ENCODE measurements around the gene GNG10.

Gene GNG10

DNA sequence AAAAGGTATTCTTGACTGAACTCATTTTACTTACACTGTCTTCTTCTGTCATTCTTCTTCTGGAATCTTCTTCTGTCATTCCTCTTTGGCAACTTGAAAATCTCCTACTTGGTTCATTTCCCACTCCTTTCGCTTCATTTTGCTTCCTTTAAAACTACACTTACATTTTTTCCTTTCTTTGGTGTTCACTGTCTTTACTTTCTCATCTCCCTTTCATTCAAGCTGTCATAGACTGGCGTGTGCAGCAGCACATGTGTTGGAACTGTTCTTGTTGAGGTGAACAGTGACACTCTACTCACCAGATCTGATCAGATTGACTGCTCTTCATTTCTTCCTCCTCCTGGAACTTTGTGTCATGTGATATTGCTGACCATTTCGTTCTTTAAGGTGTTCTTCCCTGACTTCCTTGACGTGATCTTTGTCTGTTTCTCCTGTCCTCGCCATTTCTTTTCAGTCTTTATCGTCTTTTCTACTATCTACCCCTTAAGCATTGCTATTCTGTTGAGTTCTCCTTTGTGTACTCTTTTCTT lies 23.9 kb upstream of the GNG10 start:
- Histone ChIP-seq H3K9ac (no peak overlapping the region), H3K4me1 (peaks cover 7 to 37% (median 15%) of the 10 kb centered on the region in 10 experiments), H3K4me3 (no peak overlapping the region), H3K36me3 (peaks cover 0 to 56% (median 29%) of the 10 kb centered on the region in 11 experiments; a peak in 14 of 22 replicates), H3K27me3 (no peaks in the 10 kb centered on the region), H4K20me1 (peaks cover 0 to 70% (median 60%) of the 10 kb centered on the region in 11 experiments; a peak in 17 of 22 replicates), H3K4me2 (no peak overlapping the region), H3K27ac (no peak overlapping the region), H3K9me3 (replicated peaks in 1 of 11) (peaks cover 0 to 32% (median 17%) of the 10 kb centered on the region in 11 experiments; a peak in 18 of 22 replicates)
- no peak for TF ChIP-seq Cebpa-rat (IDR thresholded peaks at IDR 0.05)

DNA sequence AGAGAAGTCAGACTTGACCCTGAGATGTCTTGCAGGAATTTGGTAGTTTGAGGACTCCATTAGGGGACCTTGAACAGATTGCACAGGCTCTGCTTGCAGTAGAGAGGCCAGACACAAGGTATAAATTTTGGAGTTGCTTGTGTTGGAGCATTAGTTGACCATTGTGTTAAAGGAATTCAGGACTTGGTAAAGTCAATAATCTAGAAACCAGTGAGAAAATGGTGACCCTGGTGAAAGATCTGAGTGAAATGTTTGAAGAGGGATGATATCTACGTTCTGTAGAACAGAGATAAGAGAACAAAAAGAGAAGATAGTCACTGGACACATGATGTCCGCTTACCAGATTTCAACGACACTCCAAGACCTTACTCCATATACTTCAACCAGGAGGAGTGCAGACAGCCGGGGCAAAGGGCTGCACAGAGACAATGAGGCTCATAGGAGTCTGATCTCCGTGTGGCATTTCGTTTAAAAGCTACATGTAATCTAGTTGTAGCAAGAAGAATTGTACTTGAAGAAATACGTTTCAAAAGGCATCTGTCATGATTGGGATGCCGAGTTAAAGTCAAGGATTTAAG lies 17.1 kb upstream of the GNG10 start:
- TF ChIP-seq Cebpa-rat (IDR thresholded peaks at IDR 0.05): no peak
- Histone ChIP-seq H3K27ac (no peak overlapping the region), H3K9ac (no peak overlapping the region), H3K4me2 (no peak overlapping the region), H3K4me3 (no peak overlapping the region), H3K36me3 (peaks cover 55 to 72% (median 65%) of the 10 kb centered on the region in 11 experiments), H3K4me1 (peaks cover 0 to 28% (median 0%) of the 10 kb centered on the region in 10 experiments; a peak in 4 of 20 replicates), H3K27me3 (no peaks in the 10 kb centered on the region), H3K9me3 (replicated peaks in 1 of 11) (peaks cover 0 to 6% (median 6%) of the 10 kb centered on the region in 11 experiments; a peak in 17 of 22 replicates), H4K20me1 (peaks cover 0 to 43% (median 12%) of the 10 kb centered on the region in 11 experiments; a peak in 10 of 22 replicates)

DNA sequence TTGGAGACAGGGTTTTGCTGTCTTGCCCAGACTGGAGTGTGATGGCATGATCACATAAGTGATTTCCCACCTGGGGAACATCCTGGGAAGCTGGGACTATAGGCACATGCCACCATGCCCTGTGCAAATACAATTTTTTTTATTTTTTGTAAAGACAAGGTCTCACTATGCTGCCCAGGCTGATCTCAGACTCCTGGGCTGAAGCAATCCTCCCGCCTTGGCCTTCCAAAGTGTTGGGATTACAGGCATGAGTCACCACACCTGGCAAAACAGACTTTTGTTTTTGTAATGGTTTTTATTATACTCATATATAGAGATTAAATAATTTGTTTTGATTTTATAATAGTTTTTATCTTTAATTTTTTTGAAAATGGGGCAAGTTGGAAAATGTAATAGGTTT lies 15.6 kb upstream of the GNG10 start:
- Histone ChIP-seq H3K4me2 (no peak overlapping the region), H3K36me3 (peaks cover 69 to 84% (median 77%) of the 10 kb centered on the region in 11 experiments)
- no peak for TF ChIP-seq Cebpa-rat (IDR thresholded peaks at IDR 0.05)

DNA sequence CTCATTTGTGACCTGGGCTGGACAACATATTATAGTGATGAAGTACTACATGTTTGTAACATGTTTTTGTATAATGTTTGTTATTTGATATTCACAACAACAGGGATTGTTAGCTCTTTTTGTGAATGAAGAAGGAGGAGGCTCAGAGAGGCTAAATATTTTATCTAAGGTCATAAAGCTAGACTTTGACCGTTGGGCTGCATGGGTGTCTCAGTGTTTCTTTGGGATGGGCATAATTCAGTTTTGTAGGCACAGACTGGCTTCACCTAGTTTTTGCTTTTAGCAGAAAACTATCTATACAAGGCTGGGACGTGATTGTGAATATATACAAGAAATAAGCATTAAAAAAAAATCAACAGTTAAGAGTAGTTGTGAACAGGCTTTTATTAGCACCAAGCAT lies 15.0 kb upstream of the GNG10 start:
- no peak overlapping the region for H3K4me2 ChIP-seq
- no peaks in the 10 kb centered on the region for H3K27me3 ChIP-seq
- peaks cover 0 to 28% (median 0%) of the 10 kb centered on the region in 10 experiments; a peak in 4 of 20 replicates for H3K4me1 ChIP-seq
- H3K4me3 ChIP-seq: no peak overlapping the region
- H3K36me3 ChIP-seq: peaks cover 74 to 90% (median 83%) of the 10 kb centered on the region in 11 experiments
- no peak overlapping the region for H3K9ac ChIP-seq
- no peak for TF ChIP-seq Cebpa-rat (IDR thresholded peaks at IDR 0.05)
- peaks cover 0 to 41% (median 10%) of the 10 kb centered on the region in 11 experiments; a peak in 9 of 22 replicates for H4K20me1 ChIP-seq
- no peak overlapping the region; a peak in 1 of 22 replicates for H3K27ac ChIP-seq
- H3K9me3 ChIP-seq (replicated peaks in 1 of 11): no peaks in the 10 kb centered on the region

More for the DNA sequence above, 15.6 kb upstream of the GNG10 start:
- H3K9ac ChIP-seq: no peak overlapping the region
- no peaks in the 10 kb centered on the region; a peak in 3 of 22 replicates for H3K9me3 ChIP-seq (replicated peaks in 1 of 11)
- peaks cover 0 to 28% (median 0%) of the 10 kb centered on the region in 10 experiments; a peak in 4 of 20 replicates for H3K4me1 ChIP-seq
- no peak overlapping the region for H3K4me3 ChIP-seq
- H4K20me1 ChIP-seq: peaks cover 0 to 41% (median 10%) of the 10 kb centered on the region in 11 experiments; a peak in 9 of 22 replicates
- no peak overlapping the region for H3K27ac ChIP-seq
- no peaks in the 10 kb centered on the region for H3K27me3 ChIP-seq

DNA sequence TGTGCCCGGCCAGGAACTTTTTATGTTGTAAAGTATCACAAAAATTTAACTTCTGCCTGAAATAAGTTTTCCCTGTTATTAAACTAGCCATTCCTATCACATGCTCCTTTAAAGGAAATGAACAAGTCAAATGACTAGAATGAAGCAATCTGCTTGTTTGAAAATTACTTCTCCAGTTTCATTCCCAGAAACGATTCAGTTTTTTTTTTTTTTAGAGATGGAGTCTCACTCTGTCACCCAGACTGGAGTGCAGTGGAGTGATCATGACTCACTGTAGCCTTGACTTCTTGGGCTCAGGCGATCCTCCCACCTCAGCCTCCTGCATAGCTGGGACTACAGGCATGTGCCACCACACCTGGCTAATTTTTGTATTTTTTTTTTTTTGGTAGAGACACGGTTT lies 13.3 kb upstream of the GNG10 start:
- TF ChIP-seq Cebpa-rat (IDR thresholded peaks at IDR 0.05): no peak
- no peaks in the 10 kb centered on the region for H3K9me3 ChIP-seq (replicated peaks in 1 of 11)
- peak overlapping the region in 2 of 11 experiments; percentile 42 to 53; a peak in 4 of 22 replicates for H3K4me2 ChIP-seq
- H3K36me3 ChIP-seq: peaks cover 77 to 100% (median 90%) of the 10 kb centered on the region in 11 experiments
- no peaks in the 10 kb centered on the region for H3K27me3 ChIP-seq
- H3K9ac ChIP-seq: peak overlapping the region in 1 of 11 experiments; percentile 66; a peak in 1 of 22 replicates
- H3K4me1 ChIP-seq: peaks cover 0 to 28% (median 0%) of the 10 kb centered on the region in 10 experiments; a peak in 4 of 20 replicates
- peak overlapping the region in 3 of 11 experiments; percentile 11 to 73 (median 72); a peak in 5 of 22 replicates for H3K27ac ChIP-seq
- H3K4me3 ChIP-seq: no peak overlapping the region
- H4K20me1 ChIP-seq: peaks cover 0 to 35% (median 10%) of the 10 kb centered on the region in 11 experiments; a peak in 9 of 22 replicates

DNA sequence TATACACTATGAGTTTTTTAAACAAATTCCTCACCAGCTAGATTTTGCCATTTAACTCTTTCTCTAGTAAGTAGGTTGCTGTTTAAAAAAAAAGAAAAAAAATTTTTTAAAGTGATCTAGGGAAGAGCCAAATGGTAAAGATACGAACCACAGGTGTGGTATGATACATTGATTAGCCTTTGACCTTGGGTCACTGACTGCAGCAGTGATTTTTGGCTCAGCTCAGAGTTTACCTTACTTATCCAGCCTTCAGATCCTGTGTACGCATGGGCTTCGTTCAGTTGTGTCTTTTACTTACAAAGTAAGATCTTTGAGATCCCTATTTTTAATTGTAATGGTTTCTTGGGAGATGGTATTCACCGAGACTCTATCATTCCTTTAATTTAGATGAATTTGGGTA lies 12.4 kb upstream of the GNG10 start:
- peak overlapping the region in 1 of 11 experiments; percentile 73; a peak in 1 of 22 replicates for H3K27ac ChIP-seq
- TF ChIP-seq Cebpa-rat (IDR thresholded peaks at IDR 0.05): no peak
- peaks cover 74 to 100% (median 91%) of the 10 kb centered on the region in 11 experiments for H3K36me3 ChIP-seq
- H3K9ac ChIP-seq: no peak overlapping the region
- H3K27me3 ChIP-seq: no peaks in the 10 kb centered on the region
- H3K9me3 ChIP-seq (replicated peaks in 1 of 11): no peaks in the 10 kb centered on the region
- H3K4me1 ChIP-seq: peaks cover 0 to 28% (median 0%) of the 10 kb centered on the region in 10 experiments; a peak in 4 of 20 replicates
- peaks cover 0 to 28% (median 10%) of the 10 kb centered on the region in 11 experiments; a peak in 8 of 22 replicates for H4K20me1 ChIP-seq
- H3K4me2 ChIP-seq: 0 out of 22 replicates have a peak overlapping the region, but pooled peaks of 1 of the 11 experiments have one; percentile 42
- no peak overlapping the region for H3K4me3 ChIP-seq

DNA sequence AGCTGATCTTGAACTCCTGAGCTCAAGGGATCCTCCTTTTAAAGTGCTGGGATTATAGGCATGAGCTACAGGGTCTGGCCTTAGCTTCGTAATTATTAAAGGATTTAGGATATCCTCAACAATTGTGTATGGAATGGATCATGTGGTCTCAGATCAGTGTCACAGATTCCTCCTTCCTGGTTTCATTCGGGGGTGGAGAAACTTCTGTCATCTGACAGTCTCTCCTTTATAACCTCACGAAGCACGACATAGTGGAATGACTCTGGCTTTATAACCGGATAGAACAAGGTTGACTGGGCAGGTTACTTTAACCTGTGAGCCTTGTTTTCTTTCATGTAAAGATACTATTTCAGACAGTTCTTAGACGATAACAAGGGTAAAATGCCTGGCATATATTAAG lies 4.4 kb upstream of the GNG10 start:
- no peaks in the 10 kb centered on the region for H3K27me3 ChIP-seq

DNA sequence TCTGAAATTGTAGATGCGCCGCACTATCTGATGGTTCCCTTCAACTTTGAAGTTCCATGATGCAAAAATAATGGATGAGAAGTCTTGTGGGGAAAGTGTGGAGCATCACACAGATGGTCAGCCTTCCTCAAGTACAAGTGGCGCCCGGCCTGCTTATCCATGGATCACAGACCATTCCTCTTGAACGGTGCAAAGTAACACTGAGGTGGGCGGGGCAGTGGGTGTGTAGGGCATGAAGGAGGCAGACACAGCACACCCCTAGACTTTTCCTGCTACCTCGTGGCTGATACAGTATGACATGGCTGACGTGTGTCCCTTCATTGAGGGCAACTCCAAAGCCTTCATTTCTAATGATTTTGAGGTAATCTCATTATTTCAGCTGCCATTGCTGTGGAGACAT lies 2.5 kb upstream of the GNG10 start:
- no peaks in the 10 kb centered on the region for H3K27me3 ChIP-seq
- H3K27ac ChIP-seq: no peak overlapping the region
- H4K20me1 ChIP-seq: peaks cover 6 to 18% (median 10%) of the 10 kb centered on the region in 11 experiments; a peak in 14 of 22 replicates
- H3K36me3 ChIP-seq: peaks cover 14 to 24% (median 16%) of the 10 kb centered on the region in 11 experiments; a peak in 21 of 22 replicates
- H3K4me1 ChIP-seq: peaks cover 16 to 38% (median 23%) of the 10 kb centered on the region in 10 experiments
- H3K4me3 ChIP-seq: no peak overlapping the region
- no peak overlapping the region for H3K9ac ChIP-seq
- peak overlapping the region in 2 of 11 experiments; percentile 86 to 99; a peak in 4 of 22 replicates for H3K4me2 ChIP-seq
- H3K9me3 ChIP-seq (replicated peaks in 1 of 11): no peaks in the 10 kb centered on the region
- no peak for TF ChIP-seq Cebpa-rat (IDR thresholded peaks at IDR 0.05)

More for the DNA sequence above, 4.4 kb upstream of the GNG10 start:
- H3K9me3 ChIP-seq (replicated peaks in 1 of 11): no peaks in the 10 kb centered on the region
- no peak overlapping the region for H3K4me2 ChIP-seq
- no peak overlapping the region for H3K9ac ChIP-seq
- no peak for TF ChIP-seq Cebpa-rat (IDR thresholded peaks at IDR 0.05)
- H3K27ac ChIP-seq: no peak overlapping the region
- H4K20me1 ChIP-seq: no peaks in the 10 kb centered on the region
- no peak overlapping the region for H3K4me3 ChIP-seq
- H3K36me3 ChIP-seq: peaks cover 22 to 40% (median 31%) of the 10 kb centered on the region in 11 experiments; a peak in 21 of 22 replicates
- peaks cover 0 to 22% (median 7%) of the 10 kb centered on the region in 10 experiments; a peak in 13 of 20 replicates for H3K4me1 ChIP-seq

DNA sequence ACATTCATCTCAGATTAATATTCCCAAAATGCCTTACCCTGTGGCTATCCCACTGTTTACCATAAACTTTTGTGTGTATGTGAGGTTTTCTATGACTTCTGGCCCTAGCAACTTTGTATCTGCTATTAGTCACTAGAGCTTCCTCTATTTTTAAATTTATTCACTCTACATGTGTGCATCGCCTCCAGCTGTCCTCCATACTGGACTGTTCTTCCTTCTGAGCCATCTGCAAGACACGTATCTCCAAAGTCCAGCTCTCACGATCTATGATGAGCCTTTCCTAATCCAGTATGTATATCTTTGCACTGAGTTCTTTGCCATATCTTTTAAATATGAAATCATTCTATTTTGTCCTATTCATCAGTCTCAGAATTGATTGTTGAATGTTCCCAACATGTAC lies 1.7 kb upstream of the GNG10 start:
- Histone ChIP-seq H3K4me3 (no peak overlapping the region), H3K27ac (0 out of 22 replicates have a peak overlapping the region, but pooled peaks of 1 of the 11 experiments have one; percentile 2), H3K4me1 (peaks cover 19 to 46% (median 26%) of the 10 kb centered on the region in 10 experiments), H3K9me3 (replicated peaks in 1 of 11) (no peaks in the 10 kb centered on the region), H4K20me1 (peaks cover 10 to 24% (median 18%) of the 10 kb centered on the region in 11 experiments; a peak in 16 of 22 replicates), H3K27me3 (no peaks in the 10 kb centered on the region), H3K4me2 (peak overlapping the region in 2 of 11 experiments; percentile 86 to 99; a peak in 4 of 22 replicates), H3K36me3 (peaks cover 6 to 24% (median 16%) of the 10 kb centered on the region in 11 experiments; a peak in 21 of 22 replicates), H3K9ac (no peak overlapping the region)
- TF ChIP-seq Cebpa-rat (IDR thresholded peaks at IDR 0.05): no peak

All from BLaER1 treated with 17β-estradiol and CSF1 and Interleukin-3, amounts not matched to agents 10 nM and 100 nM (cell line).